Measurements from ENCODE around the gene PIGX.

PIGX gene

GRCh38 chr3:196711838-196712513, at the start of gene PIGX, which contains the start of gene CEP19:
Gene PIGX (plus strand): TSS chr3:196712377.
Gene CEP19 (minus strand): TSS chr3:196712250. CDS start chr3:196708657, 3,593 bp downstream.
- DNase-seq = peak; percentile 89

- DNase-seq = no peak
These were observed 49.2 kb upstream of the PIGX start for GRCh38 chr3:196662711-196663571.

- DNase-seq = no peak
These were observed 45.9 kb upstream of the PIGX start for GRCh38 chr3:196666001-196666867.

- DNase-seq = no peak
These were observed 44.9 kb upstream of the PIGX start for GRCh38 chr3:196667056-196667825.

DNA sequence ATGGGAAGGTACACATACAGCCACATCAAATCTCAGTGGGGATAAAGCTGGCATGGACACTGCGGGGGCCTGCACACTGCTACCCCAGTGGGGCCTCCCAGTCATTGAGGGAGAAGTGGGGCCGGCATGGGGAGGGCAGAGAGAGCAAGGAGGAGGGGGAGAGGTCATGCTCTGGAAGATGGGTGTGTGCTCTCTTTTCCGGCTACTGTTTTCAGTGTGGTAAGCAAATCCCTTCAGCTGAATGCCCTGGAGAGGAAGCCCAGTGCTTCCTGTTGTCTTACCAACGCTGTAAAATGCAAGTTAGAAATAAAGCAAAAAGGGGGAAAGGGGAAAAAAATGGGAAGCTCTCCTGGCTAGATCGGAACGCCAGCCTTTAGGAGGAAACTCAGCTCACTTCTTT, 41.8 kb upstream of the PIGX start:
- DNase-seq = no peak

DNA sequence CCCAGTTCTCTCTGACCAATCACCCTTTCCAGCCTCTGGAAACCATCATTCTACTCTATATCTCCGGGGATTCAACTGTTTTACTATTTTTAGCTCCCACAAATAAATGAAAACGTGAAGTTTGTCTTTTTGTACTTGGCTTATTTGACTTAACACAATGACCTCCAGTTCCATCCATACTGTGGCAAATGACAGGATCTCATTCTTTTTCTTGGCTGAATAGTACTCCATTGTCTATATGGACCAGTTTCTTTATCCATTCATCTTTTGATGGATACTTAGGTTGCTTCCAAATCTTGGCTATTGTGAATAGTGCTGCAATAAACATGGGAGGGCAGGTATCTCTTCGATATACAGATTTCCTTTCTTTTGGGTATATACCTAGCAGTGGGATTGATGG, 38.5 kb upstream of the PIGX start:
- DNase-seq = no peak

- DNase-seq = no peak
These were observed 34.8 kb upstream of the PIGX start for GRCh38 chr3:196677353-196677752.

DNA sequence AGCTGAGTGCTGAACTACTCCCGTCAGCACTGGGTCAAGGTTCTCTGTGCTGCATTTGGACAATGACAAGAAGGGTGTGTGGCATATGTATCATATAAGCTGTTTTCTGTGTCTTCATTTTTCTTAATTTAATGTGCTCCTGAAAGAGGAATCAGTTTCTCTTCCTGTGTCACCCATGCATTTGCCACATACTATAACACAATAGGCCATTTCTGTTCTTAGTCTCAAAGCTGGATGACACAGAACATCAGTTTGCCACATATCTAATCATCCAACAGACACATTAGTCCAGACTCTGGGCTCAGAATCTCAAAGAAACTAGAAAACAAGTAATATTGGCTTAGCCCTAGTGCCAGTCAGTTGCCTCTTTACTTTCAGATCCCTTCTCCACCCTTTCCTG, 34.2 kb upstream of the PIGX start:
- no peak for DNase-seq

- peak; percentile 75 for DNase-seq
These were observed 27.4 kb upstream of the PIGX start for GRCh38 chr3:196684548-196685407.

- no peak for DNase-seq
These were observed 25.7 kb upstream of the PIGX start for GRCh38 chr3:196686436-196686835.

DNA sequence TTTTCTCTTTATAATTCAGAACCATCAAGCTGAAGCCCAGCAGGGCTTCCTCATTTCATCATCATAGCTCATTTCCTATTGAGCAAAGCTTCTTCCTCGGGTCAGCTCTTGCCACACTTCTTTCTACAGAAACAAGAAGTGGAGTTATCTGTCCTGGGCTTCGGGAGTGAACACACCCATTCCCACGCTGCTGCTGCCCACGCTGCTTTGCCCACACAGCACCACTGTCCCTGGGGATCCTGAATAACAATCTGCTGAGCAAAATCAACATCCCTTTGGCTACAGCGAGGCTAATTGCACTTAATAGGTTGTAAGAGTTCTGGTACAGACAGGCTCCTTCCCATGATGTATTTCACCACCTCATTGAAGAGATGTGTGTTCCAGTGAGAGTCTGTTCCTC, 23.8 kb upstream of the PIGX start:
- no peak for DNase-seq

DNA sequence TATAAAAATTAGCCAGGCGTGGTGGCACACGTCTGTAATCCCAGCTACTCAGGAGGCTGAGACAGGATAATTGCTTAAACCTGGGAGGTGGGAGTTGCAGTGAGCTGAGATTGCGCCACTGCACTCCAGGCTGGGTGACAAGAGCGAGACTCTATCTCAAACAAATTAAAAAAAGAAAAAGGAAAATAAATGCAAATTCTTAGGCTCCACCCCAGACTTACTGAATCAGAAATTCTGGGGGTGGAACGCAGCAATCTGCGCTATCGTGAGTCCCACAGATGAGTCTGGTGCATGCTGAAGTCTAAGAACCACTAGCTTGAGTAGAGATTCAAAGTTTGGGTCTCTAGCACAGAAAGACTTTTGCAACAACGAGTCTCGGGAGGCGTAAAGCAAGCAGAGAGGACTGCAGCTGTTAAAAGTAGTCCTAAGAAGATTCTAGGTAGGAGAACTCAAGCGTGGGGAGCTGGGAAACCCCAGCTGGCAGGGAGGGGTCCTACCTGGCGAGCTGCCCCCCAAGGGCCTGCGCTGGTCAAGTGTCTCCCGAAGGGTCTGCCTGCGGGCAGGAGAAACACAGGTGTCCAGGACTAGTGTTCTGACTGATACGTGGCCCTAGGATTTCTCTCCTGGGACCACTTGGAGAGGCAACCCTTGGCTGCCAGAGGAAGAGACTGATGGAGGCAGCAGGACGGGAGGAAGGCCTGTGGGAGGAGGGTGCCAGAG, 22.1 kb upstream of the PIGX start:
- DNase-seq = no peak

GRCh38 chr3:196691386-196691785, 20.8 kb upstream of the PIGX start:
- DNase-seq = no peak

DNA sequence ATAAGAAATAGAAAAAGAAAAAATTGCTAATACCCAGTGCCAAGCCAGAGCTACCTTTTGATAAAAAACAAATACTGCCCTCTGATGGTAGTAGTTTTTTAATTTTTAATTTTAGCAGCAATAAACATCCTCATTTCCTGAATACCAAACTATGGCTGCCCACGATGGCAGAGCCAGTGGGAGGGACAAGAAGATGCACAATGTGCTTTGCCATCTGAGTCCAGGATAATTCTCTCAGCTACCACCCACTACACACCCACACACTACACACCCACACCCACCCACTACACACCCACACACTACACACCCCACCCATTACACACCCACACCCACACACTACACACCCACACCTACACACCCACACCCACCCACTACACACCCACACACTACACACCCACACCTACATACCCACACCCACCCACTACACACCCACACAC, 18.0 kb upstream of the PIGX start:
- peak; percentile 20 for DNase-seq

GRCh38 chr3:196694941-196695848, 17.0 kb upstream of the PIGX start:
- DNase-seq = peak; percentile 31

DNA sequence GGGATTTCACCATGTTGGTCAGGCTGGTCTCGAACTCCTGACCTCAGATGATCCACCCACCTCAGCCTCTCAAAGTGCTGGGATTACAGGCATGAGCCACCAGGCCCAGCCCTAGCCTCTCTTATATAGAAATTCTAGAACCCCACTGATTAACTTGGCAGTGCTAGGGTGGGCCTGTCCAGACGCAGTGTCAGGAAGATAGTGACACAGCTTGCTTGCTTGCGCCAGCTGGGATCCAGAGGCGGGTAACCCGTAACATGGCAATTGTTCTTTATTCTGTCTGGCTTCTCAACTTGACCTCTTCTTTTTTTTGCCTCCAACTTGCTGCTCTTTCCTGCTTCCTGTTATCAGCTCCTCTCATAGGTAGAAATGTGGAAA, 16.3 kb upstream of the PIGX start:
- no peak for DNase-seq

GRCh38 chr3:196697270-196697669, 14.9 kb upstream of the PIGX start:
- DNase-seq = no peak

DNA sequence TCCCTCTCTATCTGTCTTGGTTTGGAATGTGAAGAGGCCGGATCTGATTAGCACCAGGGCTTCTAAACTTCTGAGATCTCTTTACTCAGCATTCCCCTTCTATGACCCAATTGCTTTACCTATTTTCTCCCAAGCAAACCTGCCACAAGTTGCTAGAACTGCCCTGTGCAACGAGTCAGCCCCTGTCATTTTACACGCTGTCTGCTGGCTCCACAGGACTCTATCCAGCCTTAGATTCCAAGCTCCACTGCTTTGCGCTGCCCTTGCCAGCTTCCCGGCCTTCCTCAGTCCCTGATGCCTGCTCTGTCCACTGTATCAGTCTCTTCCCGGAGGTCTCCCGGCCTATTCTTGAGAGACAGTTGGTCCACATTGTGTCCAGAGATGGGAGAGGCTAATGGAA, 12.4 kb upstream of the PIGX start:
- no peak for DNase-seq

DNA sequence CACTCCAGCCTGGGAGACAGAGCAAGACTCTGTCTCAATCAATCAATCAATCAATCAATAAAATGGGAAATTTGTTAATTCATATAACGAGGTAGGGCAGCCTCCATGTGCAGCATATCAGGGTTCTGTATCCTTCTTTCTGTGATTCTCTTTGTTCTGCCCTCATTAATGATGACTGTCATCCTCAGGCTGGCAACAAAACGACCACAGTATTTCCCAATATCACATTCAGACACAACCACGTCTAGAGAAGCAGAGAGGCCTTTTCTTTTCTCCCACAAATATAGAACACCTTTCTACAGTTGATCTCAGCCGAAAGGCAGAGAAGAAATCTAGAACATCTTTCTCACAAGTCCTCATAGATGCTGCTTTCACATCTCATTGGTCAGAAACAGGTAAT, 11.4 kb upstream of the PIGX start:
- DNase-seq = no peak

DNA sequence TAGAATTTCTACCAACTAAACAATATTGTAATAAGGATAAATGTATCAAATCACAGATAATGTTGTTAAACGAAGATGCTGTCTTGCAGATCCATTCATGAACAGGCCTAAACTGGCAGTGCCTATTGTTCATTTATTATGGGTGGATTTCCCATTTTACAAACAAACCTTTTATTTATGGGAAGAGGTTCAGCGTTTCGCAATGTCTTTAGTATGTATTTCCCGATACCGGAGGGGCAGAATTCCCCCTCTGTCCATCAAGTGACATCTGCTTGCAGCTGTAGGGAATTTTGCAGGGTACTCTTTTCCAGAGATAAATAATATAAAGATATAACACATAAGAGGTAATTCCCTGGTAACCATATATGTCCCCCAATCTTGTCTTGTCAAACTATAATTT, 5.8 kb upstream of the PIGX start:
- DNase-seq = no peak
